Epithelial cell of proximal tubule (primary cell): ENCODE results near the gene UQCRFS1. TPM values are rescaled to one million over a fixed set of nuclear protein-coding genes. Genes with fewer than 3 reads are reported as not detected.

Experiments
- DNase-seq: peaks from one replicate; pipeline ENCODE4 v3.0.0-alpha.2; 2011; ENCODE audit warnings: low read depth
- H3K4me3 ChIP-seq: 2 replicates; pipeline ENCODE4 v1.5.1; 2011; ENCODE audit warnings: low read depth, mild to moderate bottlenecking, low read length
- total RNA-seq: library from RNA; depleted of rRNA; stranded (reverse); fragments of >200 nt; gene quantifications from 2 replicates; pipeline ENCODE4 v1.2.3, GENCODE V29; 2015
- TF ChIP-seq, protein P1 (sequence below): conservative IDR thresholded peaks from 2 replicates; pipeline ENCODE4 v1.5.1; 2012; ENCODE audit warnings: low read depth, mild to moderate bottlenecking, low read length

The UQCRFS1 gene
- 51.8 and 56.2 TPM in 2 replicates for total RNA-seq

DNA sequence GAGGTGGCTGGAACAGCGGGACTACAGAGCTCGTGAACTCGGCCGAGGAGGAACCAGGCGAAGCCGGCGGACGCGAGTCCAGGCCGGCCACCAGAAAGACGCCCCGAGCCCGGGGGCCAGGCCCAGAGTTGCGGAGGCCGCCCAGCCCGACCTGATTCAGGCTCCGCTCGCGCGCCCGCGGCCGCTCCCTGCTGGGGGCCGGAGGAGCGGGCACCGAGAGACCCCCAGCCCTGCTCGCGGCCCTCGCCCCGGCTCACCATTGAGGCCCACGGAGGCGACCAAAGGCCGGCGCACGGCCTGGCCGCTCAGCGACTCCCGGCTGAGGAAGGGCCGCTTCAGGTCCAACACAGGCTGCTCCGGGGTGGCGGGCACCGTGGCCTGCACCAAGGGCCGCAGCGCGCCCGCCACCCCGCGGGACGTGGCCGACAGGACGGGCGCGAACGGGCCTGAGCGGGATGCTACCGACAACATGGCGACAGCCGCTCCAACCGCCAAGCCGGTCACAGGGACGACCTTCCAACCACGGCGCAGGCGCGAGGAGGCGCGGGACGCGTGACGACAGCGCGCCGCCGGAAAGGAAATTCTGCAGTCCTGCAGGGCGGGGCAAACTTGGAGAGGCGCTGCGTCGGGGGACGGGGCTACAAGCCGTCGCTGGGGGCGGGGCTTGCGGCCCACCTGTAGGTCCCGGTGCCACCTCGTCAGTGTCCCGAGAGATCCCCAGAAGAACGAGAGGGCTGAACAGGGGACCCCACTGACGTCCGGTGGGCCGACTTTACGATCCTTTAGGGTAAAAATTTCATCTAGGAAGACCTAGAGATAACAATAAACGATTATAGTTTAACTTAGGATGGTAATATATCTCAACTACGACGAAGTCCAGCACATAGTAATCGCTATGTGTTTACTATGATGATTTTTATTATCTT, at the start of gene UQCRFS1:
TSS of gene UQCRFS1 (minus strand) at position 504 of the 926 bp plus-strand sequence. CDS start at position 471, 33 bp downstream.
- TF ChIP-seq, protein P1, sequence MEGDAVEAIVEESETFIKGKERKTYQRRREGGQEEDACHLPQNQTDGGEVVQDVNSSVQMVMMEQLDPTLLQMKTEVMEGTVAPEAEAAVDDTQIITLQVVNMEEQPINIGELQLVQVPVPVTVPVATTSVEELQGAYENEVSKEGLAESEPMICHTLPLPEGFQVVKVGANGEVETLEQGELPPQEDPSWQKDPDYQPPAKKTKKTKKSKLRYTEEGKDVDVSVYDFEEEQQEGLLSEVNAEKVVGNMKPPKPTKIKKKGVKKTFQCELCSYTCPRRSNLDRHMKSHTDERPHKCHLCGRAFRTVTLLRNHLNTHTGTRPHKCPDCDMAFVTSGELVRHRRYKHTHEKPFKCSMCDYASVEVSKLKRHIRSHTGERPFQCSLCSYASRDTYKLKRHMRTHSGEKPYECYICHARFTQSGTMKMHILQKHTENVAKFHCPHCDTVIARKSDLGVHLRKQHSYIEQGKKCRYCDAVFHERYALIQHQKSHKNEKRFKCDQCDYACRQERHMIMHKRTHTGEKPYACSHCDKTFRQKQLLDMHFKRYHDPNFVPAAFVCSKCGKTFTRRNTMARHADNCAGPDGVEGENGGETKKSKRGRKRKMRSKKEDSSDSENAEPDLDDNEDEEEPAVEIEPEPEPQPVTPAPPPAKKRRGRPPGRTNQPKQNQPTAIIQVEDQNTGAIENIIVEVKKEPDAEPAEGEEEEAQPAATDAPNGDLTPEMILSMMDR: no peak
- peak; percentile 25 for DNase-seq
- H3K4me3 ChIP-seq: peak within 1 kb of the TSS; percentile 93

DNA sequence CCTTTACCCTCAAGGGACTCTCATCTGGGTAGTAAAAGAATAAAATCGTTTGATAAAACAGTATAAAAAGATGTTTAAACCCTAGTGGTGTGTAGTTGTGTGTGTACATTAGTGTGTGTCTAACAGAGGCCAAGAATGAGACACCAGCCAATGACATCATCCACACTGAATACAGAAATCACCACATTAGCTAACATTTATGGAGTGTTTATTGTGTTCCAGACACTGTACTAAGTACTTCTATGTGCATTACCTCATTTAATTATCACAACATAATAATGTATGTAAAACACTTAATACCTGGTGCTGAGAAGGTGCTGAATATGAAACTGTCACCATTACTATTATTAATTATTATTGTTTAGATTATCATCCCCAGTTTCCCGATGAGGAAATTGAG, 49.1 kb upstream of the UQCRFS1 start:
- no peak overlapping the region for H3K4me3 ChIP-seq
- DNase-seq: no peak
- TF ChIP-seq, protein P1: no peak

GRCh38 chr19:29260477-29261317, 47.7 kb upstream of the UQCRFS1 start:
- TF ChIP-seq, protein P1: peak; percentile 71
- no peak for DNase-seq
- no peak overlapping the region for H3K4me3 ChIP-seq

GRCh38 chr19:29259867-29260281, 46.9 kb upstream of the UQCRFS1 start:
- no peak overlapping the region for H3K4me3 ChIP-seq
- TF ChIP-seq, protein P1: no peak
- no peak for DNase-seq

GRCh38 chr19:29259153-29259552, 46.2 kb upstream of the UQCRFS1 start:
- TF ChIP-seq, protein P1: peak; percentile 55
- DNase-seq: no peak
- no peak overlapping the region for H3K4me3 ChIP-seq

DNA sequence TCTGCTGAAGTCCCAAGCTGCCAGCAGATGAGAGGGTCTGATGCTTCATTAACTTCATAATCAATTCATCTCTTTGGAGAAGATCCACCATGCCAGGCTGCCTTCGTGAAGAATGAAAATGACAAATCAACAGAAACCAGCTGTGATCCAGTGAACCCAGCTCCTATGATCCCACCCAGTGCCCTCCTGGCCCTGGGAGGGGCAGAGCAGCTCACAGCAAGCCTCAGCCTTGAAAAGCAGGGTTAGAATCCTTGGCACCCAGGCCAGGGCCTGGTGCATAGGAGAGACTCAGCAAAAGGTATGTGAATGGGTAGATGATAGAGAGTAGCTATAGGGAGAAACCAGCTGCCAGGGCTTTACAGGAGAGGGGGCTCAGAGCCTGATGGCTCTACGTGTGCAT, 43.6 kb upstream of the UQCRFS1 start:
- TF ChIP-seq, protein P1: no peak

More for the DNA sequence above, 43.6 kb upstream of the UQCRFS1 start:
- H3K4me3 ChIP-seq: no peak overlapping the region
- DNase-seq: no peak
